Activated CD4-positive, alpha-beta T cell treated with anti-CD3 and anti-CD28 coated beads, Interleukin-2, amount 10 ng/mL, durations not matched to agents 7 days and 5 days (primary cell): Measurements from ENCODE around the gene CHRNA3. TPM values are rescaled to one million over a fixed set of nuclear protein-coding genes. Genes with fewer than 3 reads are reported as not detected.
"Not testable (repeated sequence)": the region's sequence is repeated elsewhere in the genome, so short reads cannot be mapped to it uniquely, and the experiment has no call there.

ENCODE experiments used
- CTCF ChIA-PET: fragments of 350-600 bp; sonication (Branson Sonifier 250); formaldehyde crosslinking; loops from one replicate; lab custom pipeline; 2021; ENCODE audit warnings: antibody characterized with exemption; lab: Charles Lee
- POLR2A ChIA-PET: fragments of 350-600 bp; sonication (Branson Sonifier 250); formaldehyde crosslinking; loops from one replicate; lab custom pipeline; 2021; ENCODE audit warnings: antibody characterized with exemption; lab: Charles Lee
- DNase-seq: peaks from one replicate; pipeline ENCODE4 v3.0.0-alpha.2; 2020
- H3K27ac Mint-ChIP-seq: one replicate; pipeline ENCODE4 v1.8.0; 2021; ENCODE audit warnings: mild to moderate bottlenecking, moderate library complexity, mixed read lengths
- H3K27me3 Mint-ChIP-seq: one replicate; pipeline ENCODE4 v1.8.0; 2021; ENCODE audit warnings: mixed read lengths
- H3K36me3 Mint-ChIP-seq: one replicate; pipeline ENCODE4 v1.8.0; 2021; ENCODE audit warnings: low read depth, mixed read lengths
- H3K4me1 Mint-ChIP-seq: one replicate; pipeline ENCODE4 v1.8.0; 2021; ENCODE audit warnings: mixed read lengths
- H3K4me3 Mint-ChIP-seq: one replicate; pipeline ENCODE4 v1.8.0; 2021; ENCODE audit warnings: mild to moderate bottlenecking, moderate library complexity, mixed read lengths
- H3K9me3 Mint-ChIP-seq: one replicate; pipeline ENCODE4 v1.8.0; 2021; ENCODE audit warnings: mixed read lengths
- total RNA-seq, 2 experiments: library from RNA; stranded (reverse); gene quantifications; one replicate each; pipeline ENCODE4 v1.2.3, GENCODE V29; 2021

The CHRNA3 gene
- total RNA-seq, 2 experiments from 2014 or later: not detected

DNA sequence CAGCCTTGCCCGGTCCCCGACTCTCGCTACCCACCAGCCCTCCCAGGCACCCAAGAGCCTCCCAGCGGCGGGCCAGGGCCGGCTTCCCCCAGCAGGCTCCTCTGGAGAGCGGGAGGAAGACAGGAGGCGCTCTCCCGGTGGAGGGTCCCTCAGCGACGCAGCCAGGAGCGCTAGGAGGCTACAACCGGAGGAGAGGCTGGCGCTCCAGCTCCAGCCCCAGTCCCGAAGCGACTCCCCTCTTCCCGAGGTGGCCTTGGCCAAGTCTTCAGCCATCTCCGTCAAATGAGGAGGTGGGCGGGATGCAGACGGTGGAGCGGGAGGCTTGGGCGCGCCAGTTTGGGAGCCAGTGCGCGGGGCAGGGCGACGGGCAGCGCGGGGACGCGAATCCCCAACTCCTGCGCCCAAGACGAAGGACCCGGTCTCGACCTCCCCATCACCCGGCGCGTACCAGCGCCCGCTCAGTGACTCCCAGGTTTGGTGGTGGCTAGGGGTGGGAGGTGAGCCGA is 722 bp downstream of the CHRNA3 start:
- Mint-ChIP-seq H3K4me3 (no peak overlapping the region), H3K9me3 (no peaks in the 10 kb centered on the region), H3K27ac (no peak overlapping the region), H3K36me3 (no peaks in the 10 kb centered on the region), H3K27me3 (peaks cover 47% of the 10 kb centered on the region), H3K4me1 (peaks cover 5% of the 10 kb centered on the region)
- ChIA-PET CTCF (interaction anchor here (1.0 to 1.8 kb wide), 2 partner anchors 41 to 90 kb away, joined by 4 to 7 read pairs; no protein-coding TSS in a partner anchor), POLR2A (no interaction called here)
- no peak for DNase-seq

- Mint-ChIP-seq H3K27me3 (peaks cover 47% of the 10 kb centered on the region), H3K36me3 (no peaks in the 10 kb centered on the region)
Measured at GRCh38 chr15:78619022-78619950, 1.5 kb downstream of the CHRNA3 start.

DNA sequence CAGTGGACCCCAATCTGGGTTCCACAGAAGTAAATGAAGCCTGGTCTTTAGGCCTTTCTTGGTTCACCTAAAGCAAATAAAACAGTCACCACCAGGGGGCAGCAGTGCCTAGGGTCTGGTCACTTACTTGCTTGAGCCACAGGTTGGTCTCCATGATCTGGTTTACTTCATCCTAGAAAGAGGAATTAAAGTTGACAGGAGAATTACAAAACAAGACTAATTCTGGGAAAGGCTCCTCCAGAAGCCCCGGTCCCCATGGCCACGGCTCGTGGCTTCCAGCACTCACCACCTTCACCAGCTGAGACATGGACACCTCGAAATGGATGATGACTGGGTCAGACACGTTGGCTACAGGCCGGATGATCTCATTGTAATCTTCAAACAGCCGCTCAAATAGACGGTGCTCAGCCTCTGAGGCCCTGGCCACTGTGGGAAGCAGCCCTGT is 2.3 kb downstream of the CHRNA3 start:
- ChIA-PET POLR2A (no interaction called here), CTCF (interaction anchor here (1.8 kb wide), 1 partner anchor 91 kb away, joined by 7 read pairs; no protein-coding TSS in a partner anchor)
- Mint-ChIP-seq H3K36me3 (no peaks in the 10 kb centered on the region), H3K4me1 (peaks cover 5% of the 10 kb centered on the region), H3K4me3 (no peak overlapping the region), H3K27me3 (peaks cover 46% of the 10 kb centered on the region), H3K27ac (no peak overlapping the region), H3K9me3 (no peaks in the 10 kb centered on the region)
- peak; percentile 86 for DNase-seq

More at GRCh38 chr15:78619022-78619950, 1.5 kb downstream of the CHRNA3 start:
- CTCF ChIA-PET: interaction anchor here (1.0 to 1.8 kb wide), 2 partner anchors 40 to 90 kb away, joined by 4 to 7 read pairs; no protein-coding TSS in a partner anchor
- Mint-ChIP-seq H3K4me3 (no peak overlapping the region), H3K9me3 (no peaks in the 10 kb centered on the region), H3K4me1 (peaks cover 5% of the 10 kb centered on the region), H3K27ac (no peak overlapping the region)
- POLR2A ChIA-PET: no interaction called here
- DNase-seq: no peak

GRCh38 chr15:78618064-78618463 is 2.7 kb downstream of the CHRNA3 start:
- no peak for DNase-seq
- ChIA-PET POLR2A (no interaction called here), CTCF (no interaction called here)
- peaks cover 42% of the 10 kb centered on the region for H3K27me3 Mint-ChIP-seq
- no peaks in the 10 kb centered on the region for H3K9me3 Mint-ChIP-seq
- peaks cover 5% of the 10 kb centered on the region for H3K4me1 Mint-ChIP-seq
- no peak overlapping the region for H3K4me3 Mint-ChIP-seq
- no peaks in the 10 kb centered on the region for H3K36me3 Mint-ChIP-seq
- no peak overlapping the region for H3K27ac Mint-ChIP-seq

- Mint-ChIP-seq H3K4me3 (no peak overlapping the region), H3K4me1 (peaks cover 5% of the 10 kb centered on the region), H3K36me3 (no peaks in the 10 kb centered on the region), H3K27me3 (peaks cover 38% of the 10 kb centered on the region), H3K9me3 (no peaks in the 10 kb centered on the region), H3K27ac (no peak overlapping the region)
- DNase-seq: no peak
- POLR2A ChIA-PET: no interaction called here
- CTCF ChIA-PET: no interaction called here
Measured at GRCh38 chr15:78617516-78617915, 3.3 kb downstream of the CHRNA3 start.

- no peaks in the 10 kb centered on the region for H3K9me3 Mint-ChIP-seq
- H3K27me3 Mint-ChIP-seq: peaks cover 33% of the 10 kb centered on the region
- POLR2A ChIA-PET: no interaction called here
- no peak overlapping the region for H3K27ac Mint-ChIP-seq
- no peak overlapping the region for H3K4me3 Mint-ChIP-seq
- no peak for DNase-seq
- H3K36me3 Mint-ChIP-seq: no peaks in the 10 kb centered on the region
- H3K4me1 Mint-ChIP-seq: peaks cover 5% of the 10 kb centered on the region
- CTCF ChIA-PET: no interaction called here
Measured at GRCh38 chr15:78617076-78617475, 3.7 kb downstream of the CHRNA3 start.

GRCh38 chr15:78616506-78616905 is 4.3 kb downstream of the CHRNA3 start:
- peaks cover 2% of the 10 kb centered on the region for H3K4me1 Mint-ChIP-seq

GRCh38 chr15:78615151-78615589 is 5.6 kb downstream of the CHRNA3 start:
- H3K27me3 Mint-ChIP-seq: peaks cover 24% of the 10 kb centered on the region
- no peak overlapping the region for H3K4me3 Mint-ChIP-seq
- ChIA-PET CTCF (interaction anchor here (0.6 to 1.0 kb wide), 2 partner anchors 69 to 126 kb away, joined by 3 to 4 read pairs; no protein-coding TSS in a partner anchor), POLR2A (no interaction called here)
- H3K4me1 Mint-ChIP-seq: peaks cover 2% of the 10 kb centered on the region
- no peaks in the 10 kb centered on the region for H3K36me3 Mint-ChIP-seq
- H3K27ac Mint-ChIP-seq: no peak overlapping the region
- no peak for DNase-seq
- no peaks in the 10 kb centered on the region for H3K9me3 Mint-ChIP-seq

More at GRCh38 chr15:78616506-78616905, 4.3 kb downstream of the CHRNA3 start:
- ChIA-PET POLR2A (no interaction called here), CTCF (no interaction called here)
- Mint-ChIP-seq H3K36me3 (no peaks in the 10 kb centered on the region), H3K27ac (no peak overlapping the region), H3K27me3 (peaks cover 28% of the 10 kb centered on the region), H3K4me3 (no peak overlapping the region), H3K9me3 (no peaks in the 10 kb centered on the region)
- DNase-seq: no peak

GRCh38 chr15:78614021-78614420 is 6.8 kb downstream of the CHRNA3 start:
- no peaks in the 10 kb centered on the region for H3K36me3 Mint-ChIP-seq
- H3K9me3 Mint-ChIP-seq: no peaks in the 10 kb centered on the region
- H3K27ac Mint-ChIP-seq: no peak overlapping the region
- no peak overlapping the region for H3K4me3 Mint-ChIP-seq
- ChIA-PET CTCF (interaction anchor here (0.9 to 1.0 kb wide), 2 partner anchors 27 to 337 kb away, joined by 3 read pairs; partner anchors contain the start of gene CHRNB4), POLR2A (no interaction called here)
- DNase-seq: no peak
- peaks cover 17% of the 10 kb centered on the region for H3K27me3 Mint-ChIP-seq
- H3K4me1 Mint-ChIP-seq: peaks cover 2% of the 10 kb centered on the region

DNA sequence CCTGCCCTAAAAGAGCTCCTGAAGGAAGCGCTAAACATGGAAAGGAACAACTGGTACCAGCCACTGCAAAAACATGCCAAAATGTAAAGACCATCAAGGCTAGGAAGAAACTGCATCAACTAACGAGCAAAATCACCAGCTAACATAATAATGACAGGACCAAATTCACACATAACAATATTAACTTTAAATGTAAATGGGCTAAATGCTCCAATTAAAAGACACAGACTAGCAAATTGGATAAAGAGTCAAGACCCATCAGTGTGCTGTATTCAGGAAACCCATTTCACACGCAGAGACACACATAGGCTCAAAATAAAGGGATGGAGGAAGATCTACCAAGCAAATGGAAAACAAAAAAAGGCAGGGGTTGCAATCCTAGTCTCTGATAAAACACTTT is 11.2 kb downstream of the CHRNA3 start:
- CTCF ChIA-PET, H3K27ac Mint-ChIP-seq, H3K9me3 Mint-ChIP-seq, H3K4me1 Mint-ChIP-seq, H3K4me3 Mint-ChIP-seq, POLR2A ChIA-PET, H3K36me3 Mint-ChIP-seq, DNase-seq: not testable (repeated sequence)
- H3K27me3 Mint-ChIP-seq: peaks cover 13% of the 10 kb centered on the region

GRCh38 chr15:78605680-78606079 is 15.1 kb downstream of the CHRNA3 start:
- no peaks in the 10 kb centered on the region for H3K4me1 Mint-ChIP-seq
- H3K9me3 Mint-ChIP-seq: no peaks in the 10 kb centered on the region
- no peaks in the 10 kb centered on the region for H3K36me3 Mint-ChIP-seq
- no peak for DNase-seq
- no peak overlapping the region for H3K27ac Mint-ChIP-seq
- no peak overlapping the region for H3K4me3 Mint-ChIP-seq
- ChIA-PET POLR2A (no interaction called here), CTCF (no interaction called here)
- H3K27me3 Mint-ChIP-seq: peaks cover 8% of the 10 kb centered on the region

DNA sequence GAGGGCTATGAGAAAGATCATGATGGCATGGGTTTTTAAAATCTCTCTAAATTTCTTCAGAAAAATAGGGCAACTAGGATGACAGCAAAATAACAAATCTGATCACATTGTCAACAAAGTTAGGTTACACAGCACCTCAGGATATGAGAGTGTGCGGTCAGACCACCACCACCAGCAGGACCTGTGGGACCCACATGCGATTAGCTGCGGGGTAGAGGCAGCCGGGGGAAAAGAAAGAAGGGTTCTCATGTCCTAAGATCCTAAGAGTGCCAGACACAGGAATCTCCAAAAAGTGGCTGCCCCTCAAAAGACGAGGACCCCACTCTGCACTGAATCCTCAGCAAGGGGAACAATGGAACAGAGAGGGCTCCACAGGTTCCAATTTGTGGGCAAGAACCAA is 15.6 kb downstream of the CHRNA3 start:
- Mint-ChIP-seq H3K4me1 (no peaks in the 10 kb centered on the region), H3K9me3 (no peaks in the 10 kb centered on the region), H3K27me3 (peaks cover 7% of the 10 kb centered on the region), H3K4me3 (no peak overlapping the region), H3K36me3 (no peaks in the 10 kb centered on the region), H3K27ac (no peak overlapping the region)
- ChIA-PET POLR2A (no interaction called here), CTCF (no interaction called here)
- DNase-seq: no peak

GRCh38 chr15:78604420-78604819 is 16.4 kb downstream of the CHRNA3 start:
- Mint-ChIP-seq H3K4me3 (no peak overlapping the region), H3K27me3 (peaks cover 2% of the 10 kb centered on the region), H3K9me3 (no peaks in the 10 kb centered on the region), H3K27ac (no peak overlapping the region), H3K36me3 (no peaks in the 10 kb centered on the region), H3K4me1 (no peaks in the 10 kb centered on the region)
- no peak for DNase-seq
- ChIA-PET CTCF (interaction anchor here (1.1 kb wide), 1 partner anchor 124 kb away, joined by 3 read pairs; no protein-coding TSS in a partner anchor), POLR2A (no interaction called here)
